Cardiac fibroblast (primary cell): ENCODE measurements around the gene HSPA1L.
"Not testable (repeated sequence)": the region's sequence is repeated elsewhere in the genome, so short reads cannot be mapped to it uniquely, and the experiment has no call there.

Experiments used
- DNase-seq, 2 donors: peaks; one replicate each; pipeline versions ENCODE4 v3.0.0 to v3.0.0-alpha.2; 2010; ENCODE audit warnings: low read depth in 2 of 2
- H3K4me3 ChIP-seq, 2 donors: replicated peaks in 1 of 2; 1 replicate in 1 of 2; 2 replicates in 1 of 2; pipeline ENCODE4 v1.5.1; 2011; ENCODE audit warnings: low read depth in 2 of 2, low read length in 2 of 2, mild to moderate bottlenecking in 2 of 2, moderate library complexity in 1 of 2
- CTCF ChIP-seq: IDR thresholded peaks from one replicate; pipeline ENCODE4 v1.5.1; 2011; ENCODE audit warnings: low read depth, mild to moderate bottlenecking, low read length, inconsistent platforms

HSPA1L gene

GRCh38 chr6:31847276-31847978 lies 32.3 kb upstream of the HSPA1L start:
- no peak overlapping the region for H3K4me3 ChIP-seq
- no peak for TF ChIP-seq CTCF
- DNase-seq: no peak

- no peak overlapping the region for H3K4me3 ChIP-seq
- no peak for TF ChIP-seq CTCF
- DNase-seq: no peak
Measured at GRCh38 chr6:31844507-31844906, 29.4 kb upstream of the HSPA1L start.

GRCh38 chr6:31842053-31842452 lies 27.0 kb upstream of the HSPA1L start:
- H3K4me3 ChIP-seq: no peak overlapping the region
- TF ChIP-seq CTCF: no peak
- DNase-seq: no peak

- DNase-seq, H3K4me3 ChIP-seq: not testable (repeated sequence)
Measured at GRCh38 chr6:31839779-31840126, 24.7 kb upstream of the HSPA1L start.

- TF ChIP-seq CTCF: no peak
- no peak overlapping the region for H3K4me3 ChIP-seq
- DNase-seq: no peak
Measured at GRCh38 chr6:31838968-31839367, 23.9 kb upstream of the HSPA1L start.

- peak overlapping the region; percentile 78 to 97 for H3K4me3 ChIP-seq
- DNase-seq: not testable (repeated sequence)
Measured at GRCh38 chr6:31838114-31838553, 23.1 kb upstream of the HSPA1L start.

- no peak for TF ChIP-seq CTCF
- DNase-seq: peak; percentile 25 to 49
- H3K4me3 ChIP-seq: peak overlapping the region; percentile 78 to 97
Measured at GRCh38 chr6:31837369-31838113, 22.5 kb upstream of the HSPA1L start.
